Measurements from ENCODE around the gene SMOC2.

Gene SMOC2

GRCh38 chr6:168457653-168457934 lies 16.6 kb downstream of the SMOC2 start:
- in situ Hi-C loops (cut with HindIII; ENCODE audit: low pct_unique_long_range_greater_than_20kb, low sequenced_read_pairs) = no loop called here
- no peak for DNase-seq (ENCODE audit: low read depth in 1 of 2, low spot score in 1 of 2)
- no peak for TF ChIP-seq JUND (IDR thresholded peaks at IDR 0.05; ENCODE audit: low read depth)

GRCh38 chr6:168458101-168458500 lies 17.1 kb downstream of the SMOC2 start:
- TF ChIP-seq JUND (IDR thresholded peaks at IDR 0.05; ENCODE audit: low read depth) = no peak
- DNase-seq (ENCODE audit: low read depth in 1 of 2, low spot score in 1 of 2) = no peak
- in situ Hi-C loops (cut with HindIII; ENCODE audit: low pct_unique_long_range_greater_than_20kb, low sequenced_read_pairs) = no loop called here

GRCh38 chr6:168459572-168459971 lies 18.6 kb downstream of the SMOC2 start:
- in situ Hi-C loops (cut with HindIII; ENCODE audit: low pct_unique_long_range_greater_than_20kb, low sequenced_read_pairs) = no loop called here
- no peak for TF ChIP-seq JUND (IDR thresholded peaks at IDR 0.05; ENCODE audit: low read depth)
- DNase-seq (ENCODE audit: low read depth in 1 of 2, low spot score in 1 of 2) = no peak

GRCh38 chr6:168462289-168462853 lies 21.4 kb downstream of the SMOC2 start:
- in situ Hi-C loops (cut with HindIII; ENCODE audit: low pct_unique_long_range_greater_than_20kb, low sequenced_read_pairs) = no loop called here
- no peak for DNase-seq (ENCODE audit: low read depth in 1 of 2, low spot score in 1 of 2)
- no peak for TF ChIP-seq JUND (IDR thresholded peaks at IDR 0.05; ENCODE audit: low read depth)

- in situ Hi-C loops (cut with HindIII; ENCODE audit: low pct_unique_long_range_greater_than_20kb, low sequenced_read_pairs) = no loop called here
- DNase-seq (ENCODE audit: low read depth in 1 of 2, low spot score in 1 of 2) = no peak
- TF ChIP-seq JUND (IDR thresholded peaks at IDR 0.05; ENCODE audit: low read depth) = no peak
These were observed 23.6 kb downstream of the SMOC2 start for GRCh38 chr6:168464546-168464945.

GRCh38 chr6:168468045-168468444 lies 27.1 kb downstream of the SMOC2 start:
- no peak for DNase-seq (ENCODE audit: low read depth in 1 of 2, low spot score in 1 of 2)
- in situ Hi-C loops (cut with HindIII; ENCODE audit: low pct_unique_long_range_greater_than_20kb, low sequenced_read_pairs) = no loop called here
- TF ChIP-seq JUND (IDR thresholded peaks at IDR 0.05; ENCODE audit: low read depth) = no peak

GRCh38 chr6:168469521-168469920 lies 28.5 kb downstream of the SMOC2 start:
- no peak for TF ChIP-seq JUND (IDR thresholded peaks at IDR 0.05; ENCODE audit: low read depth)
- in situ Hi-C loops (cut with HindIII; ENCODE audit: low pct_unique_long_range_greater_than_20kb, low sequenced_read_pairs) = no loop called here
- DNase-seq (ENCODE audit: low read depth in 1 of 2, low spot score in 1 of 2) = no peak

- TF ChIP-seq JUND (IDR thresholded peaks at IDR 0.05; ENCODE audit: low read depth) = no peak
- in situ Hi-C loops (cut with HindIII; ENCODE audit: low pct_unique_long_range_greater_than_20kb, low sequenced_read_pairs) = no loop called here
- DNase-seq (ENCODE audit: low read depth in 1 of 2, low spot score in 1 of 2) = no peak
These were observed 28.9 kb downstream of the SMOC2 start for GRCh38 chr6:168469926-168470325.

GRCh38 chr6:168472363-168472762 lies 31.4 kb downstream of the SMOC2 start:
- no peak for DNase-seq (ENCODE audit: low read depth in 1 of 2, low spot score in 1 of 2)
- in situ Hi-C loops (cut with HindIII; ENCODE audit: low pct_unique_long_range_greater_than_20kb, low sequenced_read_pairs) = no loop called here
- no peak for TF ChIP-seq JUND (IDR thresholded peaks at IDR 0.05; ENCODE audit: low read depth)

- DNase-seq (ENCODE audit: low read depth in 1 of 2, low spot score in 1 of 2) = no peak
- in situ Hi-C loops (cut with HindIII; ENCODE audit: low pct_unique_long_range_greater_than_20kb, low sequenced_read_pairs) = no loop called here
- no peak for TF ChIP-seq JUND (IDR thresholded peaks at IDR 0.05; ENCODE audit: low read depth)
These were observed 32.2 kb downstream of the SMOC2 start for GRCh38 chr6:168473197-168473596.

- TF ChIP-seq JUND (IDR thresholded peaks at IDR 0.05; ENCODE audit: low read depth) = no peak
- DNase-seq (ENCODE audit: low read depth in 1 of 2, low spot score in 1 of 2) = no peak
- in situ Hi-C loops (cut with HindIII; ENCODE audit: low pct_unique_long_range_greater_than_20kb, low sequenced_read_pairs) = no loop called here
These were observed 34.4 kb downstream of the SMOC2 start for GRCh38 chr6:168475188-168476013.

GRCh38 chr6:168479421-168479820 lies 38.4 kb downstream of the SMOC2 start:
- DNase-seq (ENCODE audit: low read depth in 1 of 2, low spot score in 1 of 2) = no peak
- in situ Hi-C loops (cut with HindIII; ENCODE audit: low pct_unique_long_range_greater_than_20kb, low sequenced_read_pairs) = no loop called here
- no peak for TF ChIP-seq JUND (IDR thresholded peaks at IDR 0.05; ENCODE audit: low read depth)

- DNase-seq (ENCODE audit: low read depth in 1 of 2, low spot score in 1 of 2) = no peak
- in situ Hi-C loops (cut with HindIII; ENCODE audit: low pct_unique_long_range_greater_than_20kb, low sequenced_read_pairs) = no loop called here
- no peak for TF ChIP-seq JUND (IDR thresholded peaks at IDR 0.05; ENCODE audit: low read depth)
These were observed 39.5 kb downstream of the SMOC2 start for GRCh38 chr6:168480481-168480880.

- no peak for TF ChIP-seq JUND (IDR thresholded peaks at IDR 0.05; ENCODE audit: low read depth)
- in situ Hi-C loops (cut with HindIII; ENCODE audit: low pct_unique_long_range_greater_than_20kb, low sequenced_read_pairs) = no loop called here
- DNase-seq (ENCODE audit: low read depth in 1 of 2, low spot score in 1 of 2) = no peak
These were observed 44.8 kb downstream of the SMOC2 start for GRCh38 chr6:168485818-168486217.

All from T47D (cell line).